ENCODE data around the gene MTMR1. TPM values are rescaled to one million over a fixed set of nuclear protein-coding genes. Genes with fewer than 3 reads are reported as not detected.

MTMR1 gene
- total RNA-seq, 3 donors from 2014 or later, result 36.2 to 42.1 (median 38.8) TPM

- H3K36me3 Mint-ChIP-seq (ENCODE audit: insufficient read depth), result peaks cover 9% of the 10 kb centered on the region
- no peak overlapping the region for H3K4me3 Mint-ChIP-seq
- ATAC-seq (peak; percentile 78 to 83), DNase-seq (peak; percentile 74)
- no peaks in the 10 kb centered on the region for H3K4me1 Mint-ChIP-seq (ENCODE audit: low read depth)
- H3K27me3 Mint-ChIP-seq (ENCODE audit: low read depth), result no peaks in the 10 kb centered on the region
- H3K9me3 Mint-ChIP-seq, result no peaks in the 10 kb centered on the region
Observed at GRCh38 chrX:150772150-150772970, 79.2 kb downstream of the MTMR1 start.

- Mint-ChIP-seq H3K36me3 (ENCODE audit: insufficient read depth) (peaks cover 9% of the 10 kb centered on the region), H3K4me1 (ENCODE audit: low read depth) (no peaks in the 10 kb centered on the region), H3K27me3 (ENCODE audit: low read depth) (no peaks in the 10 kb centered on the region), H3K9me3 (no peaks in the 10 kb centered on the region), H3K4me3 (no peak overlapping the region)
- no peak for ATAC-seq
- no peak for DNase-seq
Observed at GRCh38 chrX:150773117-150773516, 79.9 kb downstream of the MTMR1 start.

GRCh38 chrX:150773634-150774033, 80.4 kb downstream of the MTMR1 start:
- no peak for DNase-seq
- no peaks in the 10 kb centered on the region for H3K27me3 Mint-ChIP-seq (ENCODE audit: low read depth)

DNA sequence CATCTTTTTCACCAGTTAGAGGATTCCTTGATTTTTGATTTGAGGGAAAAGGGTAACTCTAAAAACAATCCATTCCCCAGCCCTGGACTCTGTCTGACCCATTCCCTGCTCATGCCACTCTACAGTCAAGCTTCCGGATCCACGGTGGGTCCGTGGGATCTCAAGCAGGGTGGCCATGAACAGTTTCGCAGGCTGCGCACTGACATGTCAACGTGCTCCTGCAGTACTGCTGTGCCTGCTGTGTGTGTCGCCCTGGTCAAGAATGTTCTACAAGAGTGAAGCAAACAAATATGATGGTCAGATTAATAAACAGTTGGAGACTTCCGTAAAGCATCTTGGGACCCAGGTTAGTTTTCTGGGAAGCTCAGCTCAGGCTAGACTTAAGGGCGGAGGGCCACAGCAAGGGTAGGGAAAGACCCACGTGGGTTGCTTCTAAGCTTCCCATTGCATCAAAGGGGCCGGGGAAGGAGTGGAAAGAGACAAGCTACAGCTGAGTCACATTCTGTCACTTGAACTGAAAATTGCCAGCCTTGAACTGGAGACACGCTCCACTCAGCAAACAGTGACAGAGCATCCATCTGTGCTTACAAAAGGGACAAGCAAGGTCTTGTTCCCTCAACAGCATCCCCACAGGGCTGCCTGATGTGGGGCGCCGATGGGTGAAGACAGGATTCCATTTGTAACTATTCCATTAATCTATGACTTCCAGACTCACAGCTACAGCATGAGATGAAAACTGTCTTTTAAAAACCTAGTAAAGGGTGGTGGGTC, 81.8 kb downstream of the MTMR1 start:
- H3K36me3 Mint-ChIP-seq (ENCODE audit: insufficient read depth), result peaks cover 9% of the 10 kb centered on the region
- no peak overlapping the region for H3K4me3 Mint-ChIP-seq
- ATAC-seq, result no peak
- H3K27me3 Mint-ChIP-seq (ENCODE audit: low read depth), result no peaks in the 10 kb centered on the region
- H3K4me1 Mint-ChIP-seq (ENCODE audit: low read depth), result no peaks in the 10 kb centered on the region
- DNase-seq, result no peak
- no peaks in the 10 kb centered on the region for H3K9me3 Mint-ChIP-seq

More at GRCh38 chrX:150773634-150774033, 80.4 kb downstream of the MTMR1 start:
- no peaks in the 10 kb centered on the region for H3K9me3 Mint-ChIP-seq
- ATAC-seq, result no peak
- no peak overlapping the region for H3K4me3 Mint-ChIP-seq
- peaks cover 9% of the 10 kb centered on the region for H3K36me3 Mint-ChIP-seq (ENCODE audit: insufficient read depth)
- H3K4me1 Mint-ChIP-seq (ENCODE audit: low read depth), result no peaks in the 10 kb centered on the region

GRCh38 chrX:150775569-150776350, 82.6 kb downstream of the MTMR1 start:
- H3K4me3 Mint-ChIP-seq, result no peak overlapping the region
- no peaks in the 10 kb centered on the region for H3K9me3 Mint-ChIP-seq
- DNase-seq (no peak), ATAC-seq (no peak)
- no peaks in the 10 kb centered on the region for H3K27me3 Mint-ChIP-seq (ENCODE audit: low read depth)
- H3K4me1 Mint-ChIP-seq (ENCODE audit: low read depth), result no peaks in the 10 kb centered on the region
- peaks cover 9% of the 10 kb centered on the region for H3K36me3 Mint-ChIP-seq (ENCODE audit: insufficient read depth)

- Mint-ChIP-seq H3K27me3 (ENCODE audit: low read depth) (no peaks in the 10 kb centered on the region), H3K36me3 (ENCODE audit: insufficient read depth) (peaks cover 9% of the 10 kb centered on the region), H3K9me3 (no peaks in the 10 kb centered on the region), H3K4me1 (ENCODE audit: low read depth) (no peaks in the 10 kb centered on the region), H3K4me3 (no peak overlapping the region)
- no peak for ATAC-seq
- DNase-seq, result no peak
Observed at GRCh38 chrX:150777328-150777992, 84.3 kb downstream of the MTMR1 start.

DNA sequence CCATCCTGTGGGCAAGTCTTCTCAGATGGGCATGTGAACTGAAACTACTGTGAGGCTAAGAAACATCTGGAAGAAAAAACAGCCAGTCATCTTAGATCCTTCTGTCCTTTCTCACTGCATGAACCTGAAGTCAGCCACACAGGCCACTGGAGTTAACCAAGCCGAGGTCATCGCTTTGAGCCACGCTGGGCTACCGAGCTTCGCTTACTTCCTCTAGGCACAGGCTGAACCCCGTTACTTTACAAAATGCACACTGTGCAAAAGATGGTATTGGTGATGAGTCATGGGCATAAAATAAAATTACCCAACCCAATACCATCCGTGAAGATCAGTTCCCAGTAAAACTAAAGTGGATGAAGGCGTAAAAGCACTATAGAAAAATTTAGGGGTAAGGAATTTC, 86.2 kb downstream of the MTMR1 start:
- ATAC-seq, result no peak

DNA sequence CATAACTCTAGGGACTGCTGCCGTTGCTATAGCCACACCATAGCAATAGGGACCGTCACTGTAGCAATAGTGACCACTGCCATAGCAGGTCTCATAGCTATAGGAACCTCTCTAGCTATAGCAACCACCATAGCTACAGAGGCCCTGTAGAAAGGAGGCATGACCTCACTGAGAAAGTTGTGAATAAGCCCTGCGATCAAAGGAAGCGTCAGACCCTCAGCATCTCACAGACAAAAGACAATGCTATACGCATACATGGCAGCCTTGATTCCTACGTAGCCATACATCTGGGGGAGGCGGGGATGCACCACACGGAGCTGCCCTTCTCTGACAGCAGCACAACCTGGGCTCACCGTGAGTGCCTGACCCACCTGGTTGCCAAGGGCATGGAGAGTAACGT, 88.5 kb downstream of the MTMR1 start:
- H3K36me3 Mint-ChIP-seq (ENCODE audit: insufficient read depth), result peaks cover 3% of the 10 kb centered on the region
- no peaks in the 10 kb centered on the region for H3K27me3 Mint-ChIP-seq (ENCODE audit: low read depth)
- H3K4me3 Mint-ChIP-seq, result no peak overlapping the region
- DNase-seq (no peak), ATAC-seq (no peak)
- H3K9me3 Mint-ChIP-seq, result no peaks in the 10 kb centered on the region
- no peaks in the 10 kb centered on the region for H3K4me1 Mint-ChIP-seq (ENCODE audit: low read depth)

More for the DNA sequence above, 86.2 kb downstream of the MTMR1 start:
- H3K4me1 Mint-ChIP-seq (ENCODE audit: low read depth), result no peaks in the 10 kb centered on the region
- DNase-seq, result no peak
- H3K27me3 Mint-ChIP-seq (ENCODE audit: low read depth), result no peaks in the 10 kb centered on the region
- no peaks in the 10 kb centered on the region for H3K9me3 Mint-ChIP-seq
- peaks cover 9% of the 10 kb centered on the region for H3K36me3 Mint-ChIP-seq (ENCODE audit: insufficient read depth)
- H3K4me3 Mint-ChIP-seq, result no peak overlapping the region

- Mint-ChIP-seq H3K9me3 (no peaks in the 10 kb centered on the region), H3K27me3 (ENCODE audit: low read depth) (no peaks in the 10 kb centered on the region), H3K4me3 (no peak overlapping the region), H3K4me1 (ENCODE audit: low read depth) (no peaks in the 10 kb centered on the region), H3K36me3 (ENCODE audit: insufficient read depth) (peaks cover 34% of the 10 kb centered on the region)
- ATAC-seq, result no peak
- DNase-seq, result no peak
Observed at GRCh38 chrX:150790021-150790420, 96.8 kb downstream of the MTMR1 start.

GRCh38 chrX:150792949-150793527, 99.8 kb downstream of the MTMR1 start:
- ATAC-seq (no peak), DNase-seq (no peak)
- Mint-ChIP-seq H3K36me3 (ENCODE audit: insufficient read depth) (peaks cover 36% of the 10 kb centered on the region), H3K4me3 (no peak overlapping the region), H3K9me3 (no peaks in the 10 kb centered on the region), H3K4me1 (ENCODE audit: low read depth) (no peaks in the 10 kb centered on the region), H3K27me3 (ENCODE audit: low read depth) (no peaks in the 10 kb centered on the region)

DNA sequence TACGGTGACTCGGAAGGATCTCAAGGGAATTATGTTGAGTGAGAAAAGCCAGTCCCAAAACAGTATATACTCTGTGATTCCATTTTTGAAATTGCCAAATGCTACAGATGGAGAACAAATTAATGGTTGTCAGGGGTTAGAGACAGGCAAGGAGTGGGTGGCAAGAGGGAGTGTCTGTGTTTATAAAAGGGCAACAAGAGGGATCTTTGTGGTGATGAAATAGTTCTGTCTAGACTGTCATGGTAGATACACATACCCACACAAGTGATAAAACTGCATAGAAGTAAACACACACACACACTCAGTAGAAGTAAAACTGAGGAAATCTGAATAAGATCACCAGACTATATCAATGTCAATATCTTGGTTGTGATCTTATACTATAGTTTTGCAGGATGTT, 112.5 kb downstream of the MTMR1 start:
- no peaks in the 10 kb centered on the region for H3K4me1 Mint-ChIP-seq (ENCODE audit: low read depth)

GRCh38 chrX:150806827-150807226, 113.6 kb downstream of the MTMR1 start:
- peaks cover 4% of the 10 kb centered on the region for H3K9me3 Mint-ChIP-seq
- DNase-seq (no peak), ATAC-seq (no peak)
- no peaks in the 10 kb centered on the region for H3K4me1 Mint-ChIP-seq (ENCODE audit: low read depth)
- H3K36me3 Mint-ChIP-seq (ENCODE audit: insufficient read depth), result peaks cover 21% of the 10 kb centered on the region
- H3K4me3 Mint-ChIP-seq, result no peak overlapping the region
- no peaks in the 10 kb centered on the region for H3K27me3 Mint-ChIP-seq (ENCODE audit: low read depth)

More for the DNA sequence above, 112.5 kb downstream of the MTMR1 start:
- no peaks in the 10 kb centered on the region for H3K27me3 Mint-ChIP-seq (ENCODE audit: low read depth)
- H3K36me3 Mint-ChIP-seq (ENCODE audit: insufficient read depth), result peaks cover 23% of the 10 kb centered on the region
- no peak overlapping the region for H3K4me3 Mint-ChIP-seq
- ATAC-seq (no peak), DNase-seq (no peak)
- peaks cover 4% of the 10 kb centered on the region for H3K9me3 Mint-ChIP-seq

DNA sequence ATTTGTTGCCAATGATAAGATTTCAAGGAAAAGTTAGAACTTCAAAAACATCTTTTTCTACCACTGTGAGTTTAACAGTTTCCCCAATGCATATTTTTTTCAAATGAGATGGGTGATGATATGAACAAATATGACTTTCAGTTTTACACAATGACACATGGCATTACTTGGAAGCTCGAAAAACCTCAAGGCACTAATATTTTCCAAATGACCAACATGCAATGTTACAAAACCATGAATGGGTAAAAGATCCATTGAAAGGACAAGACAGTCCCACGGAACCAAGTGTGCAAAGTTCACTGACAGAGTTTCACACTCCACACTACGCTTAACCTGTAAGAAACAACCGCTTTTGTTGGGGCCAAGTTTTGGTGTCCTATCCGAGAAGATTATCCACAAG, 120.7 kb downstream of the MTMR1 start:
- no peak overlapping the region for H3K4me3 Mint-ChIP-seq
- DNase-seq, result no peak
- ATAC-seq, result no peak

More for the DNA sequence above, 120.7 kb downstream of the MTMR1 start:
- Mint-ChIP-seq H3K4me1 (ENCODE audit: low read depth) (peaks cover 5% of the 10 kb centered on the region), H3K27me3 (ENCODE audit: low read depth) (no peaks in the 10 kb centered on the region), H3K36me3 (ENCODE audit: insufficient read depth) (peaks cover 8% of the 10 kb centered on the region), H3K9me3 (peaks cover 4% of the 10 kb centered on the region)

All from activated T-cell treated with anti-CD3 and anti-CD28 coated beads, Interleukin-2, amount 50 U/mL, for 4 hours (primary cell).